Endothelial cell of umbilical vein (primary cell): ENCODE data around the gene SERPINA12. TPM values are rescaled to one million over a fixed set of nuclear protein-coding genes. Genes with fewer than 3 reads are reported as not detected.

ENCODE experiments used
- BruUV-seq: library from RNA; stranded (reverse); fragments of 400-500 nt; replicated peaks from 2 replicates; lab custom pipeline; 2021; lab: Mats Ljungman, UMichigan
- CTCF ChIA-PET: fragments of 300-600, 350-600 bp; sonication (Branson Sonifier 250); formaldehyde crosslinking; loops from one replicate; lab custom pipeline; 2021; ENCODE audit warnings: antibody characterized with exemption, inconsistent platforms; lab: Charles Lee
- POLR2A ChIA-PET: fragments of 300-600, 350-600 bp; sonication (Branson Sonifier 250); formaldehyde crosslinking; loops from one replicate; lab custom pipeline; 2021; ENCODE audit warnings: antibody characterized with exemption, inconsistent platforms; lab: Charles Lee
- DNase-seq: peaks from one replicate; pipeline ENCODE4 v3.0.0-alpha.2; 2011; ENCODE audit warnings: low read depth, low spot score
- FAIRE-seq: peaks from 2 replicates; lab custom pipeline; 2011; peaks lifted over from hg19 to GRCh38; lab: Jason Lieb, UNC
- H2AFZ ChIP-seq: 2 replicates; pipeline ENCODE4 v1.6.0; 2012; ENCODE audit warnings: low read depth, low read length, control low read depth, inconsistent platforms
- H3K27ac ChIP-seq: 2 replicates; pipeline ENCODE4 v1.5.1; 2011; ENCODE audit warnings: low read depth, mild to moderate bottlenecking, control low read depth, low read length, moderate library complexity; ENCODE audit not compliant: insufficient read depth
- H3K27me3 ChIP-seq, 2 experiments: 2 replicates each; pipeline versions ENCODE4 v1.6.0 to v1.6.1; 2011; ENCODE audit warnings: low read length in 2 of 2, mixed read lengths in 1 of 2; ENCODE audit not compliant: control insufficient read depth in 2 of 2, insufficient read depth in 2 of 2
- H3K36me3 ChIP-seq, 2 experiments: 2 replicates in 1 of 2; 3 replicates in 1 of 2; pipeline ENCODE4 v1.5.1; 2011; ENCODE audit warnings: low read length in 2 of 2, mild to moderate bottlenecking in 1 of 2, moderate library complexity in 1 of 2; ENCODE audit not compliant: control insufficient read depth in 2 of 2, insufficient read depth in 2 of 2; ENCODE audit errors: extremely low read depth in 1 of 2
- H3K4me1 ChIP-seq: 3 replicates; pipeline ENCODE4 v1.5.1; 2011; ENCODE audit warnings: mild to moderate bottlenecking, low read length; ENCODE audit not compliant: control insufficient read depth, insufficient read depth; ENCODE audit errors: extremely low read depth
- H3K4me2 ChIP-seq: 2 replicates; pipeline ENCODE4 v1.6.1; 2011; ENCODE audit warnings: low read length, control low read depth, mixed read lengths; ENCODE audit not compliant: insufficient read depth
- H3K4me3 ChIP-seq, 3 experiments: fragments of 200-600 bp in 1 of 3; sonication (generic), shearing (Covaris generic) in 1 of 3; replicated peaks in 1 of 3; 2 replicates each; pipeline ENCODE4 v1.5.1; 2011 to 2016; ENCODE audit warnings: control low read depth in 3 of 3, low read length in 3 of 3, mild to moderate bottlenecking in 2 of 3, inconsistent platforms in 1 of 3, low read depth in 1 of 3, moderate library complexity in 1 of 3; ENCODE audit not compliant: insufficient read depth in 1 of 3
- H3K79me2 ChIP-seq: 2 replicates; pipeline ENCODE4 v1.6.0; 2012; ENCODE audit warnings: low read length, inconsistent platforms; ENCODE audit not compliant: control insufficient read depth, insufficient read depth
- H3K9ac ChIP-seq: replicated peaks from 2 replicates; pipeline ENCODE3; 2011; ENCODE audit warnings: low read length, control low read depth; ENCODE audit not compliant: insufficient read depth; ENCODE audit errors: extremely low read depth
- H3K9me1 ChIP-seq: replicated peaks from 3 replicates; pipeline ENCODE4 v1.6.0; 2011; ENCODE audit warnings: mild to moderate bottlenecking, low read length; ENCODE audit not compliant: control insufficient read depth, insufficient read depth; ENCODE audit errors: extremely low read depth
- H3K9me3 ChIP-seq: replicated peaks from 2 replicates; pipeline ENCODE4 v1.5.1; 2012; ENCODE audit warnings: low read length, inconsistent platforms; ENCODE audit not compliant: control insufficient read depth, insufficient read depth
- H4K20me1 ChIP-seq: replicated peaks from 2 replicates; pipeline ENCODE3; 2011; ENCODE audit warnings: mild to moderate bottlenecking, low read length; ENCODE audit not compliant: control insufficient read depth, insufficient read depth; ENCODE audit errors: extremely low read depth
- EZH2 ChIP-seq: IDR thresholded peaks from 2 replicates; pipeline ENCODE4 v1.6.1; 2012; ENCODE audit warnings: borderline replicate concordance, low read depth, mild to moderate bottlenecking, moderate library complexity, low read length, inconsistent platforms; ENCODE audit not compliant: severe bottlenecking
- FOS ChIP-seq: IDR thresholded peaks from 2 replicates; pipeline ENCODE4 v1.6.1; 2011; ENCODE audit warnings: mild to moderate bottlenecking, low read length, moderate library complexity, borderline replicate concordance; ENCODE audit not compliant: insufficient read depth
- GATA2 ChIP-seq: IDR thresholded peaks from 2 replicates; pipeline ENCODE4 v1.7.0; 2011; ENCODE audit warnings: low read depth, mild to moderate bottlenecking, moderate library complexity, mixed read lengths, low read length; ENCODE audit not compliant: insufficient read length, insufficient read depth
- MAX ChIP-seq: IDR thresholded peaks from 2 replicates; pipeline ENCODE4 v1.6.1; 2011; ENCODE audit not compliant: insufficient read depth, insufficient read length
- MYC ChIP-seq: IDR thresholded peaks from one replicate; pipeline ENCODE4 v1.6.1; 2011; ENCODE audit warnings: mild to moderate bottlenecking, low read depth, low read length
- POLR2A ChIP-seq: IDR thresholded peaks from 2 replicates; pipeline ENCODE4 v1.6.1; 2012; ENCODE audit warnings: low read depth, mild to moderate bottlenecking, control low read depth, low read length
- POLR2AphosphoS5 ChIP-seq: IDR thresholded peaks from 2 replicates; pipeline ENCODE4 v1.6.1; 2012; ENCODE audit warnings: low read depth, mild to moderate bottlenecking, control low read depth, low read length, moderate library complexity; ENCODE audit not compliant: insufficient read depth
- dilution Hi-C: fragments of 300-500 bp; cut with MboI; formaldehyde crosslinking; loops from one replicate; pipeline ENCODE4 v1.15.0; 2019; ENCODE audit warnings: low sequenced_read_pairs; ENCODE audit not compliant: extremely low pct_ligation_motif_present
- intact Hi-C: fragments of 100-400 bp; cut with micrococcal nuclease; formaldehyde crosslinking; loops from one replicate; pipeline ENCODE4 v1.10.0; 2022
- polyA plus RNA-seq, 4 experiments: library from polyadenylated mRNA; depleted of rRNA in 3 of 4; stranded (reverse) in 3 of 4; unstranded in 1 of 4; fragments of >200 nt; gene quantifications; 2 replicates each; pipeline versions ENCODE4 v1.2.1 to v1.2.3, GENCODE V29; 2011 to 2012; ENCODE audit warnings: missing spikeins in 1 of 4
- total RNA-seq: library from RNA; stranded (reverse); gene quantifications from 2 replicates; pipeline ENCODE4 v1.2.3, GENCODE V29; 2021
- TF ChIP-seq, protein P1 (sequence below), 2 donors: IDR thresholded peaks; 1 replicate in 1 of 2; 2 replicates in 1 of 2; pipeline ENCODE4 v1.5.1; 2011; ENCODE audit warnings: low read length in 2 of 2, mild to moderate bottlenecking in 2 of 2, moderate library complexity in 2 of 2, control low read depth in 1 of 2, inconsistent platforms in 1 of 2, low read depth in 1 of 2; ENCODE audit not compliant: insufficient read depth in 1 of 2; ENCODE audit errors: extremely low read depth in 1 of 2

SERPINA12 gene
- total and polyA plus RNA-seq, 2 donors (not counting 3 experiments of a cell fraction or from before 2014, with no cell fraction given), result not detected

GRCh38 chr14:94517248-94517640 is 8.0 kb upstream of the SERPINA12 start:
- DNase-seq, result no peak
- POLR2A ChIA-PET, result no interaction called here
- no peaks in the 10 kb centered on the region for H3K36me3 ChIP-seq
- intact Hi-C loops, result no loop called here
- H3K4me1 ChIP-seq, result no peaks in the 10 kb centered on the region
- no peaks in the 10 kb centered on the region for H3K9me1 ChIP-seq
- dilution Hi-C loops, result no loop called here
- H3K4me2 ChIP-seq, result no peak overlapping the region
- H3K9ac ChIP-seq, result no peak overlapping the region
- no peaks in the 10 kb centered on the region for H3K27me3 ChIP-seq
- H3K9me3 ChIP-seq, result no peaks in the 10 kb centered on the region
- CTCF ChIA-PET, result interaction anchor here (1.1 kb wide), 1 partner anchor 32 kb away, joined by 4 read pairs; no protein-coding TSS in a partner anchor
- no TSS peak for BruUV-seq
- H3K79me2 ChIP-seq, result no peaks in the 10 kb centered on the region
- no peaks in the 10 kb centered on the region for H4K20me1 ChIP-seq
- H3K27ac ChIP-seq, result no peak overlapping the region
- H2AFZ ChIP-seq, result no peak overlapping the region
- no peak overlapping the region for H3K4me3 ChIP-seq
- no peak for TF ChIP-seq POLR2AphosphoS5
- TF ChIP-seq POLR2A, result no peak
- TF ChIP-seq MAX, result no peak
- TF ChIP-seq GATA2, result no peak
- no peak for TF ChIP-seq EZH2
- no peak for TF ChIP-seq MYC
- TF ChIP-seq FOS, result no peak
- TF ChIP-seq, protein P1, sequence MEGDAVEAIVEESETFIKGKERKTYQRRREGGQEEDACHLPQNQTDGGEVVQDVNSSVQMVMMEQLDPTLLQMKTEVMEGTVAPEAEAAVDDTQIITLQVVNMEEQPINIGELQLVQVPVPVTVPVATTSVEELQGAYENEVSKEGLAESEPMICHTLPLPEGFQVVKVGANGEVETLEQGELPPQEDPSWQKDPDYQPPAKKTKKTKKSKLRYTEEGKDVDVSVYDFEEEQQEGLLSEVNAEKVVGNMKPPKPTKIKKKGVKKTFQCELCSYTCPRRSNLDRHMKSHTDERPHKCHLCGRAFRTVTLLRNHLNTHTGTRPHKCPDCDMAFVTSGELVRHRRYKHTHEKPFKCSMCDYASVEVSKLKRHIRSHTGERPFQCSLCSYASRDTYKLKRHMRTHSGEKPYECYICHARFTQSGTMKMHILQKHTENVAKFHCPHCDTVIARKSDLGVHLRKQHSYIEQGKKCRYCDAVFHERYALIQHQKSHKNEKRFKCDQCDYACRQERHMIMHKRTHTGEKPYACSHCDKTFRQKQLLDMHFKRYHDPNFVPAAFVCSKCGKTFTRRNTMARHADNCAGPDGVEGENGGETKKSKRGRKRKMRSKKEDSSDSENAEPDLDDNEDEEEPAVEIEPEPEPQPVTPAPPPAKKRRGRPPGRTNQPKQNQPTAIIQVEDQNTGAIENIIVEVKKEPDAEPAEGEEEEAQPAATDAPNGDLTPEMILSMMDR (IDR thresholded peaks at IDR 0.05; ENCODE audit: extremely low read depth in 1 of 2, insufficient read depth in 1 of 2, low read depth in 1 of 2, low read length in 2 of 2), result no peak
- FAIRE-seq, result no peak
